Measurements from ENCODE around the gene MPI. TPM values are rescaled to one million over a fixed set of nuclear protein-coding genes. Genes with fewer than 3 reads are reported as not detected.
A peak's percentile ranks its signal among the peaks of the same experiment; 100 is the strongest.

The MPI gene
- total RNA-seq, 1 donor from 2014 or later, result 43.8 TPM

GRCh38 chr15:74869372-74869725 lies 20.5 kb upstream of the MPI start:
- Mint-ChIP-seq H3K27ac (ENCODE audit: unreplicated experiment) (no peak overlapping the region), H3K9me3 (no peaks in the 10 kb centered on the region), H3K36me3 (ENCODE audit: low read depth) (peaks cover 9% of the 10 kb centered on the region), H3K27me3 (ENCODE audit: low read depth) (no peaks in the 10 kb centered on the region), H3K4me3 (no peak overlapping the region), H3K4me1 (peaks cover 33% of the 10 kb centered on the region)
- DNase-seq (ENCODE audit: low read depth, low spot score), result no peak
- TF ChIP-seq CTCF (conservative IDR thresholded peaks at IDR 0.05), result no peak

- Mint-ChIP-seq H3K27ac (ENCODE audit: unreplicated experiment) (no peak overlapping the region), H3K4me1 (peaks cover 33% of the 10 kb centered on the region), H3K9me3 (no peaks in the 10 kb centered on the region), H3K4me3 (peak overlapping the region; percentile 69), H3K27me3 (ENCODE audit: low read depth) (no peaks in the 10 kb centered on the region), H3K36me3 (ENCODE audit: low read depth) (peaks cover 6% of the 10 kb centered on the region)
- no peak for DNase-seq (ENCODE audit: low read depth, low spot score)
- TF ChIP-seq CTCF (conservative IDR thresholded peaks at IDR 0.05), result no peak
Observed at GRCh38 chr15:74869726-74870407, 20.0 kb upstream of the MPI start.

GRCh38 chr15:74870436-74871215 lies 19.2 kb upstream of the MPI start:
- Mint-ChIP-seq H3K4me1 (peaks cover 33% of the 10 kb centered on the region), H3K4me3 (peak overlapping the region; percentile 69), H3K27ac (ENCODE audit: unreplicated experiment) (no peak overlapping the region), H3K27me3 (ENCODE audit: low read depth) (no peaks in the 10 kb centered on the region), H3K9me3 (no peaks in the 10 kb centered on the region), H3K36me3 (ENCODE audit: low read depth) (peaks cover 6% of the 10 kb centered on the region)
- TF ChIP-seq CTCF (conservative IDR thresholded peaks at IDR 0.05), result no peak
- no peak for DNase-seq (ENCODE audit: low read depth, low spot score)

- Mint-ChIP-seq H3K9me3 (no peaks in the 10 kb centered on the region), H3K4me1 (peaks cover 28% of the 10 kb centered on the region), H3K27ac (ENCODE audit: unreplicated experiment) (peak overlapping the region; percentile 94), H3K36me3 (ENCODE audit: low read depth) (peaks cover 6% of the 10 kb centered on the region), H3K4me3 (peak overlapping the region; percentile 96), H3K27me3 (ENCODE audit: low read depth) (peaks cover 4% of the 10 kb centered on the region)
- no peak for TF ChIP-seq CTCF (conservative IDR thresholded peaks at IDR 0.05)
- DNase-seq (ENCODE audit: low read depth, low spot score), result no peak
Observed at GRCh38 chr15:74872702-74873035, 17.2 kb upstream of the MPI start.

- Mint-ChIP-seq H3K27me3 (ENCODE audit: low read depth) (peaks cover 4% of the 10 kb centered on the region), H3K27ac (ENCODE audit: unreplicated experiment) (peak within 1 kb of the TSS; percentile 94), H3K4me3 (peak within 1 kb of the TSS; percentile 96), H3K9me3 (no peaks in the 10 kb centered on the region), H3K4me1 (peaks cover 25% of the 10 kb centered on the region), H3K36me3 (ENCODE audit: low read depth) (peaks cover under 1% of the 10 kb centered on the region)
- TF ChIP-seq CTCF (conservative IDR thresholded peaks at IDR 0.05), result no peak
- peak; percentile 84 for DNase-seq (ENCODE audit: low read depth, low spot score)
Observed at GRCh38 chr15:74873036-74873755, 16.6 kb upstream of the MPI start, which contains the start of gene SCAMP2. Gene SCAMP2 (minus strand): TSS chr15:74873365. CDS start chr15:74873255, 110 bp downstream.
